Measurements from ENCODE around the gene SPRYD4.

- TF ChIP-seq HDAC2 (IDR thresholded peaks at IDR 0.05) (no peak), ZNF766 (CRISPR knock-in tag; conservative IDR thresholded peaks at IDR 0.05) (no peak), POLR2AphosphoS5 (IDR thresholded peaks at IDR 0.05; ENCODE audit: control insufficient read depth, insufficient read depth, low read depth, low read length) (no peak), ATF7 (IDR thresholded peaks at IDR 0.05) (no peak), MTA2 (IDR thresholded peaks at IDR 0.05; ENCODE audit: low read depth) (no peak), CBX5 (IDR thresholded peaks at IDR 0.05; ENCODE audit: borderline replicate concordance, low read depth) (no peak), SP1 (CRISPR knock-in tag; IDR thresholded peaks at IDR 0.05) (no peak), CTCF (IDR thresholded peaks at IDR 0.05 in 2 of 3, conservative IDR thresholded peaks at IDR 0.05 in 1 of 3; ENCODE audit: insufficient read depth in 2 of 3, low read depth in 1 of 3, low read length in 3 of 3) (no peak), CBX2 (IDR thresholded peaks at IDR 0.05; ENCODE audit: insufficient read depth, low read length, poor library complexity, severe bottlenecking) (no peak)
These were observed 6.0 kb downstream of the SPRYD4 start for GRCh38 chr12:56474389-56474788.

Data from K562 (cell line).